B cell (primary cell): ENCODE measurements around the gene SLC16A10. TPM values are rescaled to one million over a fixed set of nuclear protein-coding genes. Genes with fewer than 3 reads are reported as not detected.

ENCODE experiments used
- ATAC-seq: fragments of 200-7000 bp; cut with Tn5 transposase; one replicate; pipeline ENCODE4 v1.10.0; 2021; ENCODE audit warnings: low read depth, mild to moderate bottlenecking, moderate number of reproducible peaks, moderate library complexity
- CTCF ChIA-PET: fragments of 350-600 bp; sonication (Branson Sonifier 250); formaldehyde crosslinking; loops from one replicate; lab custom pipeline; 2021; ENCODE audit warnings: antibody characterized with exemption, inconsistent platforms; lab: Charles Lee
- POLR2A ChIA-PET: fragments of 350-600 bp; sonication (Branson Sonifier 250); formaldehyde crosslinking; loops from one replicate; lab custom pipeline; 2021; ENCODE audit warnings: antibody characterized with exemption; lab: Charles Lee
- DNase-seq: peaks from one replicate; pipeline ENCODE4 v3.0.0; 2013
- H2AFZ ChIP-seq: 2 replicates; pipeline ENCODE4 v1.6.1; 2012; ENCODE audit warnings: mild to moderate bottlenecking, low read depth, low read length; ENCODE audit not compliant: insufficient read depth, poor library complexity, severe bottlenecking
- H3K27ac ChIP-seq, 2 donors: 1 replicate in 1 of 2; 2 replicates in 1 of 2; pipeline ENCODE4 v1.5.1; 2012 to 2013; ENCODE audit warnings: low read length in 2 of 2, mild to moderate bottlenecking in 2 of 2, moderate library complexity in 1 of 2
- H3K27me3 ChIP-seq, 4 experiments: fragments of 200-600 bp in 1 of 4; sonication (generic) in 1 of 4; replicated peaks in 1 of 4; 1 replicate in 2 of 4; 2 replicates in 2 of 4; pipeline versions ENCODE4 v1.6.1 to v1.7.0; 2013 to 2016; ENCODE audit warnings: low read length in 3 of 4, mild to moderate bottlenecking in 2 of 4, mixed read lengths in 1 of 4, moderate library complexity in 1 of 4; ENCODE audit not compliant: insufficient read depth in 4 of 4, control insufficient read depth in 3 of 4; ENCODE audit errors: control extremely low read depth in 1 of 4
- H3K36me3 ChIP-seq, 2 experiments: replicated peaks in 1 of 2; 1 replicate in 1 of 2; 2 replicates in 1 of 2; pipeline versions ENCODE4 v1.6.1 to v1.7.1; 2013; ENCODE audit warnings: low read length in 1 of 2; ENCODE audit not compliant: insufficient read depth in 2 of 2, control insufficient read depth in 1 of 2; ENCODE audit errors: control extremely low read depth in 1 of 2, extremely low read depth in 1 of 2
- H3K4me1 ChIP-seq, 2 donors: fragments of 200-600 bp in 1 of 2; sonication (generic) in 1 of 2; 1 replicate in 1 of 2; 2 replicates in 1 of 2; pipeline versions ENCODE4 v1.5.1 to v1.6.1; 2013 to 2017; ENCODE audit warnings: low read length in 2 of 2; ENCODE audit not compliant: control insufficient read depth in 2 of 2, insufficient read depth in 2 of 2
- H3K4me2 ChIP-seq: replicated peaks from 2 replicates; pipeline ENCODE3; 2012; ENCODE audit warnings: mild to moderate bottlenecking, low read depth, low read length; ENCODE audit not compliant: poor library complexity, severe bottlenecking
- H3K4me3 ChIP-seq, 5 experiments: fragments of 200-600 bp in 1 of 5; sonication (generic) in 1 of 5; 1 replicate in 3 of 5; 2 replicates in 2 of 5; pipeline versions ENCODE4 v1.5.1 to v1.7.0; 2011 to 2016; ENCODE audit warnings: low read length in 4 of 5, mild to moderate bottlenecking in 4 of 5, low read depth in 2 of 5, control low read depth in 1 of 5, moderate library complexity in 1 of 5; ENCODE audit not compliant: insufficient read depth in 1 of 5; ENCODE audit errors: control extremely low read depth in 1 of 5, extremely low read depth in 1 of 5
- H3K79me2 ChIP-seq: fragments of 200-600 bp; sonication (generic); one replicate; pipeline ENCODE4 v1.6.0; 2016; ENCODE audit warnings: low read length; ENCODE audit not compliant: control insufficient read depth, insufficient read depth
- H3K9ac ChIP-seq: fragments of 200-600 bp; sonication (generic); 2 replicates; pipeline ENCODE4 v1.6.1; 2017; ENCODE audit warnings: mild to moderate bottlenecking, low read length, moderate library complexity
- H3K9me3 ChIP-seq, 3 donors: one replicate each; pipeline versions ENCODE4 v1.6.1 to v1.7.1; 2013; ENCODE audit warnings: low read length in 2 of 3; ENCODE audit not compliant: control insufficient read depth in 2 of 3, insufficient read depth in 1 of 3; ENCODE audit errors: control extremely low read depth in 1 of 3
- H4K20me1 ChIP-seq: 2 replicates; pipeline ENCODE4 v1.6.0; 2012; ENCODE audit warnings: mild to moderate bottlenecking, low read length; ENCODE audit not compliant: insufficient read depth, control insufficient read depth, poor library complexity, severe bottlenecking
- H3K27ac Mint-ChIP-seq: one replicate; pipeline ENCODE4 v1.8.0; 2021; ENCODE audit warnings: mixed read lengths
- H3K27me3 Mint-ChIP-seq: one replicate; pipeline ENCODE4 v1.8.0; 2021; ENCODE audit warnings: mixed read lengths
- H3K4me1 Mint-ChIP-seq: one replicate; pipeline ENCODE4 v1.8.0; 2021; ENCODE audit warnings: mixed read lengths
- H3K4me3 Mint-ChIP-seq: one replicate; pipeline ENCODE4 v1.8.0; 2021; ENCODE audit warnings: mixed read lengths
- H3K9me3 Mint-ChIP-seq: one replicate; pipeline ENCODE4 v1.8.0; 2022; ENCODE audit warnings: mixed read lengths; ENCODE audit not compliant: insufficient read depth
- EZH2 ChIP-seq: IDR thresholded peaks from 2 replicates; pipeline ENCODE4 v1.6.1; 2012; ENCODE audit warnings: borderline replicate concordance, low read depth, mild to moderate bottlenecking, moderate library complexity, low read length; ENCODE audit not compliant: insufficient read depth, poor library complexity, severe bottlenecking
- WGBS: methylation state at CpG from one replicate; pipeline ENCODE4 v1.1.5; 2013; ENCODE audit warnings: missing lambda C conversion rate; ENCODE audit not compliant: insufficient coverage; 5-methylcytosine and 5-hydroxymethylcytosine counted together
- intact Hi-C: fragments of 100-400 bp; cut with micrococcal nuclease; formaldehyde crosslinking; loops from one replicate; pipeline ENCODE4 v1.10.0; 2022
- polyA plus RNA-seq: library from polyadenylated mRNA; depleted of rRNA; stranded (reverse); fragments of >200 nt; gene quantifications from 2 replicates; pipeline ENCODE4 v1.2.3, GENCODE V29; 2012
- total RNA-seq, 2 donors: library from RNA; stranded (reverse); fragments of 120-200 nt in 1 of 2; gene quantifications; 1 replicate in 1 of 2; 2 replicates in 1 of 2; pipeline versions ENCODE4 v1.2.3 to v1.2.4, GENCODE V29; 2013 to 2022
- TF ChIP-seq, protein P1 (sequence below): fragments of 200-600 bp; IDR thresholded peaks from one replicate; pipeline ENCODE4 v1.8.0; 2022; ENCODE audit warnings: antibody characterized with exemption, mild to moderate bottlenecking

The SLC16A10 gene
- total and polyA plus RNA-seq, 2 donors (not counting 1 experiment from before 2014, with no cell fraction given) = 0.06 to 0.71 TPM

DNA sequence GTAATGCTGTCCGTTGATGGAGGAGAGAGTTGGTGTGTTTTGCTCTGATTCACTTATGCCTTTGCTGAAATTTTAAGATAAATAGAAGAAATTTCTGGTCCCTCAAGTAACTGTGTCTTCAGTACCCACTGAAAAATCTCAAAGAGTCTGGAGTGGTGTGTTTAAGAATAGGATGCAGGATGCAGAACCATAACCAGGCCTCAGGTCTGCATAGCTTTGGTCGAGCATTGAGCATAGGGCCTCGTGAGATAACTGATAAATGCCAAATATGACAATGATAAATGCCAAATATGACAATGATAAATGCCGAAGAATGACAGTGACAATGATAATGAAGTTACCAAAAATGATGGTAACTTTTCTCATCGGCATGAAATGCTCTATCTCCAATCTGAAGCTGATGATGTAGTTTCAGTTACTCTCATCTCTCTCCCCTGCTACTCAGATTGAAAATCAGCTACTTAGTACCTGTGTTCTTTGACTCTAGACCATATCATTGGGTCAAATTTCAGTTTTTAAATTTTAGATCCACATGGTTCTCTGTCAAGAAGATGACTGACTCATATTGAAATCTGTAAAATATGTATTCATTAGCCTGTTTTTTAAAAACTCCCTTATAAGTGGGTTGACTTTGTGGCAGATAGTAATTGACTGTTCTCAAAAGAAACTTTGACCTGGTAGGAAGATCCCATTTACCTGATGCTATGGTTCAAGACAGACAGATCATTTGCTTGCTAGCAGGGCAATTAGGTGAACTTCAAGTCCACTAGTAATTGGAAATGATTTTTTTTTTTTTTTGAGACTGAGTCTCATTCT lies 96.6 kb downstream of the SLC16A10 start:
- no peaks in the 10 kb centered on the region for H4K20me1 ChIP-seq
- H3K4me2 ChIP-seq = no peak overlapping the region
- TF ChIP-seq, protein P1, sequence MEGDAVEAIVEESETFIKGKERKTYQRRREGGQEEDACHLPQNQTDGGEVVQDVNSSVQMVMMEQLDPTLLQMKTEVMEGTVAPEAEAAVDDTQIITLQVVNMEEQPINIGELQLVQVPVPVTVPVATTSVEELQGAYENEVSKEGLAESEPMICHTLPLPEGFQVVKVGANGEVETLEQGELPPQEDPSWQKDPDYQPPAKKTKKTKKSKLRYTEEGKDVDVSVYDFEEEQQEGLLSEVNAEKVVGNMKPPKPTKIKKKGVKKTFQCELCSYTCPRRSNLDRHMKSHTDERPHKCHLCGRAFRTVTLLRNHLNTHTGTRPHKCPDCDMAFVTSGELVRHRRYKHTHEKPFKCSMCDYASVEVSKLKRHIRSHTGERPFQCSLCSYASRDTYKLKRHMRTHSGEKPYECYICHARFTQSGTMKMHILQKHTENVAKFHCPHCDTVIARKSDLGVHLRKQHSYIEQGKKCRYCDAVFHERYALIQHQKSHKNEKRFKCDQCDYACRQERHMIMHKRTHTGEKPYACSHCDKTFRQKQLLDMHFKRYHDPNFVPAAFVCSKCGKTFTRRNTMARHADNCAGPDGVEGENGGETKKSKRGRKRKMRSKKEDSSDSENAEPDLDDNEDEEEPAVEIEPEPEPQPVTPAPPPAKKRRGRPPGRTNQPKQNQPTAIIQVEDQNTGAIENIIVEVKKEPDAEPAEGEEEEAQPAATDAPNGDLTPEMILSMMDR = no peak
- TF ChIP-seq EZH2 = no peak
- ATAC-seq (no peak), DNase-seq (no peak)
- no peak overlapping the region for H3K27ac ChIP-seq
- ChIA-PET CTCF (no interaction called here), POLR2A (no interaction called here)
- H3K4me1 Mint-ChIP-seq = no peaks in the 10 kb centered on the region
- no peak overlapping the region for H3K4me3 Mint-ChIP-seq
- no peak overlapping the region for H3K27ac Mint-ChIP-seq
- intact Hi-C loops = no loop called here
- no peaks in the 10 kb centered on the region for H3K27me3 ChIP-seq
- H3K4me1 ChIP-seq = no peaks in the 10 kb centered on the region
- H2AFZ ChIP-seq = no peak overlapping the region
- no peaks in the 10 kb centered on the region for H3K79me2 ChIP-seq
- 80% methylated on average over 1 of the region's 5 CpGs for WGBS
- no peaks in the 10 kb centered on the region for H3K27me3 Mint-ChIP-seq
- H3K9me3 Mint-ChIP-seq = no peaks in the 10 kb centered on the region
- no peaks in the 10 kb centered on the region for H3K36me3 ChIP-seq
- no peaks in the 10 kb centered on the region for H3K9me3 ChIP-seq
- no peak overlapping the region for H3K9ac ChIP-seq
- no peak overlapping the region for H3K4me3 ChIP-seq

DNA sequence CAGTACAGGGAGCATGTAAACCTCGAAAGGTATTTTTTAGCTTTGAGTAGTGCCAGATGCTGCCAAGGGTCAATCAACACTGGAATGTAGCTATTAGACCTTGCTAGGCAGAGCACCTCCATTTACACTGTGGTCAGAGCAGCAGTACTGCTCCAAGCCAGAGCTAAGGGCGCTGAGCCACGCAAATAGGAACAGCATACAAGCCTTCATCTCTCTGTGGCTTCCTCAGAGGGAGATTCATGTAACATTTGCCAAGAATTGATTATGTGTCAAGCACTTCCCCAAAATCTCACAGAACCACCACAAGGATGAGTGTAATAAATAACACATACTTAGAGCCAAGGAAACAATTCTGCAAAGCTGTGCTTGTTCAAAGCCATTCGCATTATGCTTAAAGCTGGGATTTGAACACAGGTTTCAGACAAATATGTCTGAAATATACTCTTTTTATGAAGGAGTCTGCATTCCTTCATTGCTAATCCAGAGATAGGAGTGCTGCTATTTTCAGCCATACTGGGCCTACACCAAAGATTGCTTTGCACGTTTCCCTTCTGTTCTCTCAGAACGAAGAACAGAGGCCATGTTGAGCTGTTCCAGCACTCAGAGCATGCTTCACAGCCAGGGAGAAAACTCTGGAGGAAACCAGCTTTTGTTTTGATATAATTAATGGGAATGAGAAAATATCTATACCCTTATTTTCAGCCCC lies 97.7 kb downstream of the SLC16A10 start:
- Histone ChIP-seq H2AFZ (no peak overlapping the region), H3K9me3 (no peaks in the 10 kb centered on the region), H3K4me2 (no peak overlapping the region), H3K27ac (no peak overlapping the region), H3K9ac (no peak overlapping the region), H4K20me1 (no peaks in the 10 kb centered on the region), H3K27me3 (no peaks in the 10 kb centered on the region), H3K4me1 (no peaks in the 10 kb centered on the region), H3K36me3 (no peaks in the 10 kb centered on the region), H3K79me2 (no peaks in the 10 kb centered on the region), H3K4me3 (no peak overlapping the region)
- intact Hi-C loops = no loop called here
- ATAC-seq = no peak
- Mint-ChIP-seq H3K27ac (no peak overlapping the region), H3K4me3 (no peak overlapping the region), H3K9me3 (no peaks in the 10 kb centered on the region), H3K4me1 (no peaks in the 10 kb centered on the region), H3K27me3 (no peaks in the 10 kb centered on the region)
- ChIA-PET CTCF (interaction anchor here (1.0 kb wide), 1 partner anchor 25 kb away, joined by 3 read pairs; no protein-coding TSS in a partner anchor), POLR2A (no interaction called here)
- no peak for DNase-seq
- WGBS = 88% methylated on average over 1 of the region's 6 CpGs
- TF ChIP-seq, protein P1 = no peak
- TF ChIP-seq EZH2 = no peak
